ENCODE results near the gene DCHS2. TPM values are rescaled to one million over a fixed set of nuclear protein-coding genes. Genes with fewer than 3 reads are reported as not detected.

The DCHS2 gene
- total RNA-seq, 1 experiment from 2014 or later: not detected

- H3K27ac ChIP-seq: no peak overlapping the region
- DNase-seq (ENCODE audit: low read depth in 1 of 2, low spot score in 2 of 2): no peak
- H3K4me3 ChIP-seq: no peak overlapping the region
- no peaks in the 10 kb centered on the region for H3K9me3 ChIP-seq (replicated peaks)
- peaks cover 4% of the 10 kb centered on the region; the same call in 1 of the 2 replicates for H3K27me3 ChIP-seq (replicated peaks)
- H3K36me3 ChIP-seq: no peaks in the 10 kb centered on the region
- no peaks in the 10 kb centered on the region for H3K4me1 ChIP-seq (replicated peaks)
These were observed 13.5 kb downstream of the DCHS2 start for GRCh38 chr4:154478128-154478527.

- Histone ChIP-seq H3K36me3 (no peaks in the 10 kb centered on the region), H3K4me3 (no peak overlapping the region), H3K9me3 (replicated peaks) (no peaks in the 10 kb centered on the region), H3K27me3 (replicated peaks) (no peaks in the 10 kb centered on the region), H3K4me1 (replicated peaks) (no peaks in the 10 kb centered on the region), H3K27ac (no peak overlapping the region)
- DNase-seq (ENCODE audit: low read depth in 1 of 2, low spot score in 2 of 2): no peak
These were observed 15.4 kb downstream of the DCHS2 start for GRCh38 chr4:154476232-154476631.

DNA sequence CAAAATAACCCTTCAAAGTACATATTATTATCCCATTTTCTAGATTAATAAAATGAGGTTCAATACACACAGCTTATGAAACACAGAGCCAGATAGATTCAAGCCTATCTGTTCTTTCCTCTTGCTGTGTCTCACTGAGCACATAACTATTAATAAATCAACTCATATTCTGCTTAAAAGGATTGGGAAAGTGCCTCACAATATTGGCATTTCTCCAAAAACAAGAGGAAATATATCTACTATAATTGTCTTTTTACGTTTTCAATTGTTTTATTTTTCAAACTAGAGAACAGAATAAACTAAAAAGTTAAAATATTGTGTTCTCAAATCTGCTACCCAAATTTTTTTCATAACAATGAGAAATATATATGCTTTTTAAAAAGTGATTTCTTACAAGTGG, 15.8 kb downstream of the DCHS2 start:
- DNase-seq (ENCODE audit: low read depth in 1 of 2, low spot score in 2 of 2): no peak
- H3K27me3 ChIP-seq (replicated peaks): no peaks in the 10 kb centered on the region

DNA sequence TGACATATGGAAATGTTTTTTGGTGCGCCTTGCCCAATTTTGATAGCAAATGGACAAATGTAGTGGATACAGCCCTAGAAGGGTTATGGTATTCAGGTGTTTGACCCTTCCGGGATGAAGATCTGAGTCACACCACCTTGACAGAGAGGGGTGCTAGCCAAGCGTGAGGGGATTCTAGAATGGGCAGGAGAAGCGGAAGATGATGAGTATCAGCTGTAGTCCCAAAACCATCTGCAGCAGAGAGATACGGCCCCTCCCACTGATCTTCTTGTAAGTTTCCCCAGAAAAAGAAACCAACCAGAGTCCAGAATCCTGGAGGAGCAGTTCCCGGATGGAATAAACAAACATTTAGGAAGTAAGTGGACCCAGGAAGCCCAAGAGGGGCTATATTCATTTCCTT, 18.1 kb downstream of the DCHS2 start:
- no peaks in the 10 kb centered on the region for H3K9me3 ChIP-seq (replicated peaks)
- H3K4me3 ChIP-seq: no peak overlapping the region
- DNase-seq (ENCODE audit: low read depth in 1 of 2, low spot score in 2 of 2): no peak

More for the DNA sequence above, 15.8 kb downstream of the DCHS2 start:
- H3K9me3 ChIP-seq (replicated peaks): no peaks in the 10 kb centered on the region
- H3K27ac ChIP-seq: no peak overlapping the region
- no peak overlapping the region for H3K4me3 ChIP-seq
- H3K36me3 ChIP-seq: no peaks in the 10 kb centered on the region
- no peaks in the 10 kb centered on the region for H3K4me1 ChIP-seq (replicated peaks)

DNA sequence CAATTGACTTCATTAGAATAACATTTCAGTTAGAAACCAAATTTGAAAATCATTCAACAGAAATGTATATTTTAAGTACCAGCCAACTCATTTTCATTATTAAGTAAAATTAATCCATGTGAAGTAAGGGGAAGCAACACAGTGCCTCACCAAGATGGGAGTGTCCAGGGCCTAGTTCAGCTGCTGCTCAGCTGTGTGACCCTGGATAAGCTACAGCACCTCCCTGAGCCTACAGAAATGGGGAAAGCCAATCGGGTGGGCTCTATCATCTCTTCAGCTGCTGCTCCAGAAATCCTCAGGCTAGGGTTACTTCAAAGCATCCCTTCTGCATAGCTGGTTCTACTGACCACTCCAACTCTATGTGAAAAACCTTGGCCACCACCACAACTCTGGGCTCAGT, 18.7 kb downstream of the DCHS2 start:
- H3K27me3 ChIP-seq (replicated peaks): no peaks in the 10 kb centered on the region
- no peak overlapping the region for H3K4me3 ChIP-seq
- H3K27ac ChIP-seq: no peak overlapping the region
- no peaks in the 10 kb centered on the region for H3K4me1 ChIP-seq (replicated peaks)
- H3K9me3 ChIP-seq (replicated peaks): no peaks in the 10 kb centered on the region
- no peaks in the 10 kb centered on the region for H3K36me3 ChIP-seq
- no peak for DNase-seq (ENCODE audit: low read depth in 1 of 2, low spot score in 2 of 2)

More for the DNA sequence above, 18.1 kb downstream of the DCHS2 start:
- H3K27ac ChIP-seq: no peak overlapping the region
- no peaks in the 10 kb centered on the region for H3K36me3 ChIP-seq
- H3K4me1 ChIP-seq (replicated peaks): no peaks in the 10 kb centered on the region
- H3K27me3 ChIP-seq (replicated peaks): no peaks in the 10 kb centered on the region

- H3K4me1 ChIP-seq (replicated peaks): no peaks in the 10 kb centered on the region
- H3K27me3 ChIP-seq (replicated peaks): no peaks in the 10 kb centered on the region
- no peaks in the 10 kb centered on the region for H3K36me3 ChIP-seq
- no peaks in the 10 kb centered on the region for H3K9me3 ChIP-seq (replicated peaks)
- no peak for DNase-seq (ENCODE audit: low read depth in 1 of 2, low spot score in 2 of 2)
- no peak overlapping the region for H3K4me3 ChIP-seq
- H3K27ac ChIP-seq: no peak overlapping the region
These were observed 19.9 kb downstream of the DCHS2 start for GRCh38 chr4:154471526-154472331.

- Histone ChIP-seq H3K27me3 (replicated peaks) (no peaks in the 10 kb centered on the region), H3K27ac (no peak overlapping the region), H3K9me3 (replicated peaks) (no peaks in the 10 kb centered on the region), H3K4me3 (no peak overlapping the region), H3K36me3 (no peaks in the 10 kb centered on the region), H3K4me1 (replicated peaks) (no peaks in the 10 kb centered on the region)
- DNase-seq (ENCODE audit: low read depth in 1 of 2, low spot score in 2 of 2): no peak
These were observed 20.6 kb downstream of the DCHS2 start for GRCh38 chr4:154471032-154471431.

DNA sequence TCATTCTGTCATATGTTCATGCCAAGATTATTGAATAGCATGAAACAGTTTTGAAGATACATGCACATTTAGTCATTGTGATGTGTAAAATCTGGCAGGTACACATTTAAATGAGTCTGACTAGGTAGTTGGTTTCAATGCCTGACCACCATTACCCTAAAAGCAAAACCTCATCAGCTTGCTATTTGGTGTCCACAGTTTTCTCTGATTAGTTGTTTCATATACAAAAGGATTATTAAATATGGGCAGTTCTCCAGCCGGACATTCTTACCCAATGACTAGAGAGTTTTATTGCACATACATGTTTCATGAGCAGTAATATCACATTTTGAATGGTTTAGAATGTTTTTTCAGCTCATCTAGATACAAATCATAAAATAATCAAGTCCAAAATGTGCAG, 23.7 kb downstream of the DCHS2 start:
- no peaks in the 10 kb centered on the region for H3K9me3 ChIP-seq (replicated peaks)
- no peak overlapping the region for H3K27ac ChIP-seq
- no peaks in the 10 kb centered on the region for H3K4me1 ChIP-seq (replicated peaks)
- no peaks in the 10 kb centered on the region for H3K27me3 ChIP-seq (replicated peaks)
- no peak overlapping the region for H3K4me3 ChIP-seq
- no peaks in the 10 kb centered on the region for H3K36me3 ChIP-seq
- no peak for DNase-seq (ENCODE audit: low read depth in 1 of 2, low spot score in 2 of 2)

DNA sequence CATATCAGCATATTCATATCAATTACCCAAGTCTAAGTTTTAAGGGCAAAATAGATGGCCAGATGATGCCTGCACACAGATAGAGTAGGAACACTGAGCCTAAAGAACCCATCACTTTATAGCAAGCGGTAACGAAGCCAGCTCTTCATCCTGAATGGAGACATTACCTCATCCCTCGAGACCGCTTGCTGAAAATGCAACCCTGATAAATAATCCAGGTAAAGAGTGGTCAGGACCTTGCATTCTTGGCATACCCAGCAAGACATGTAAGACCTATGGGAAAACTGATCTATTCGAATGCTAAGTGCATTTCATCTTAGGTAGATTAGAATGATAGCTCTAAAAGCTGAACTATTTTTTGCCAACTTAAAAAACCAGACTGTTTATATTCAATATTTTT, 25.3 kb downstream of the DCHS2 start:
- no peaks in the 10 kb centered on the region for H3K27me3 ChIP-seq (replicated peaks)
- no peaks in the 10 kb centered on the region for H3K36me3 ChIP-seq
- no peak overlapping the region for H3K4me3 ChIP-seq
- H3K9me3 ChIP-seq (replicated peaks): no peaks in the 10 kb centered on the region
- DNase-seq (ENCODE audit: low read depth in 1 of 2, low spot score in 2 of 2): no peak
- no peaks in the 10 kb centered on the region for H3K4me1 ChIP-seq (replicated peaks)
- H3K27ac ChIP-seq: no peak overlapping the region

- H3K9me3 ChIP-seq (replicated peaks): no peaks in the 10 kb centered on the region
- no peak overlapping the region for H3K27ac ChIP-seq
- H3K4me3 ChIP-seq: no peak overlapping the region
- no peaks in the 10 kb centered on the region for H3K27me3 ChIP-seq (replicated peaks)
- H3K4me1 ChIP-seq (replicated peaks): no peaks in the 10 kb centered on the region
- no peak for DNase-seq (ENCODE audit: low read depth in 1 of 2, low spot score in 2 of 2)
- H3K36me3 ChIP-seq: no peaks in the 10 kb centered on the region
These were observed 26.5 kb downstream of the DCHS2 start for GRCh38 chr4:154465085-154465484.

DNA sequence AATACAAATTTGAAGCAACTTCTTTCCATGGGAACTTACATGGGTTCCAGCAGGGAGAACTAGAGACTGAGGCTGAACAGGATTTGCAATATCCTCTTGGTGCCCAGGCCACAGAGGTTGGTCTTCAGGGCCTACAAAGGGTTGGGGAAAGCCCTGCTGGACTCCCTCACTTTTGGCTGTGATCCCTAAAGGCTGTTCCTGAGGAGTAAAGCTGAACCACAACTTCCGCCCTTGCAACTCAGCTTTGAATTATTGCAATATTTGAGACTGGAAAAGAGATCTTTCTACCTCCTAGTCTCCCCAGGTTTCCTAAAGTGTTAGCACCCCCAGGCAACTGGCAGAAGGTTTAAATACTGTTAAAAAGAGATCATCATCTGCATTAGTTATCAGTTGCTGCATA, 26.9 kb downstream of the DCHS2 start:
- Histone ChIP-seq H3K9me3 (replicated peaks) (no peaks in the 10 kb centered on the region), H3K4me3 (no peak overlapping the region), H3K27me3 (replicated peaks) (no peaks in the 10 kb centered on the region), H3K27ac (no peak overlapping the region), H3K4me1 (replicated peaks) (no peaks in the 10 kb centered on the region), H3K36me3 (no peaks in the 10 kb centered on the region)
- DNase-seq (ENCODE audit: low read depth in 1 of 2, low spot score in 2 of 2): no peak

DNA sequence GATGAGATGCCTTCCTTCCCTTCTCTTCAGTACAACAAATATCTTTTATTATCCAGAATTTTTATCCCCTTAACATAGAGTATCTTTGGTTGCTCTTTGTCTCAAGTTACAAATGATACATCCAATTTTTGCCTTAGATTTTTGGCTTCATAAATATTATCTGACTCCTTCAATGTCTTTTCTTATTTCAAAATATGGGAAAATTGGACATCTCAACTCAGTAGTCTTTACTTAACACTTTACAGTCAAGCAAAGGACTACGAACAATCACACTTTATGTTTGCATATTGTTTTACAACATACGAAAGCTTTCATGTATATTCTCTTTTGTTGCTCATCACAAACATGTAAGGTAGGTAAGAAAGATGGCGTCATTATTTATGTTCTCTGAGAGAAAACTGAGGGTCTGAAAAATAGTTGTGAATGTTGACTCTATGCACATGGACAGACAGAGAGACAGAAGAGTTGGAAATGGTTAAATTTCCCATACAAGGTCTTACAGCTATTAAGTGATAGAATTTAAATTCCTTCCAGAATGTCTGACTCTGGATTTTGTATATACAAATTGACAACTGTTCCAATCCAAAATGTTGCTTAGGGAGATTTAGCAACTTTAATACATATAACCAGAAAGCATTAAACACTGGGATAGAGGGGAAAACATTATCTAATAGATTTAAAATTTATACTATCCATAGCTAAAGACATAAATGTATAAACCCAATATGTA, 29.4 kb downstream of the DCHS2 start:
- Histone ChIP-seq H3K27ac (no peak overlapping the region), H3K9me3 (replicated peaks) (no peaks in the 10 kb centered on the region), H3K4me1 (replicated peaks) (no peaks in the 10 kb centered on the region), H3K36me3 (no peaks in the 10 kb centered on the region), H3K4me3 (no peak overlapping the region), H3K27me3 (replicated peaks) (no peaks in the 10 kb centered on the region)
- no peak for DNase-seq (ENCODE audit: low read depth in 1 of 2, low spot score in 2 of 2)

GRCh38 chr4:154457471-154457870, 34.1 kb downstream of the DCHS2 start:
- no peaks in the 10 kb centered on the region for H3K36me3 ChIP-seq
- H3K4me3 ChIP-seq: no peak overlapping the region
- H3K4me1 ChIP-seq (replicated peaks): no peaks in the 10 kb centered on the region
- DNase-seq (ENCODE audit: low read depth in 1 of 2, low spot score in 2 of 2): no peak
- H3K27me3 ChIP-seq (replicated peaks): no peaks in the 10 kb centered on the region
- H3K9me3 ChIP-seq (replicated peaks): no peaks in the 10 kb centered on the region
- H3K27ac ChIP-seq: no peak overlapping the region

GRCh38 chr4:154456889-154457288, 34.7 kb downstream of the DCHS2 start:
- H3K27ac ChIP-seq: no peak overlapping the region
- no peak for DNase-seq (ENCODE audit: low read depth in 1 of 2, low spot score in 2 of 2)
- H3K27me3 ChIP-seq (replicated peaks): no peaks in the 10 kb centered on the region
- no peak overlapping the region for H3K4me3 ChIP-seq
- no peaks in the 10 kb centered on the region for H3K4me1 ChIP-seq (replicated peaks)
- no peaks in the 10 kb centered on the region for H3K9me3 ChIP-seq (replicated peaks)
- H3K36me3 ChIP-seq: no peaks in the 10 kb centered on the region

Data from SJSA1 (cell line).